HG02973 (cell line): ENCODE measurements around the gene LRRC25.

Experiments used
- ATAC-seq: cut with Tn5 transposase; IDR thresholded peaks from one replicate; pipeline ENCODE4 v1.9.1; 2021; ENCODE audit warnings: moderate library complexity; ENCODE audit not compliant: unreplicated experiment

Gene LRRC25

DNA sequence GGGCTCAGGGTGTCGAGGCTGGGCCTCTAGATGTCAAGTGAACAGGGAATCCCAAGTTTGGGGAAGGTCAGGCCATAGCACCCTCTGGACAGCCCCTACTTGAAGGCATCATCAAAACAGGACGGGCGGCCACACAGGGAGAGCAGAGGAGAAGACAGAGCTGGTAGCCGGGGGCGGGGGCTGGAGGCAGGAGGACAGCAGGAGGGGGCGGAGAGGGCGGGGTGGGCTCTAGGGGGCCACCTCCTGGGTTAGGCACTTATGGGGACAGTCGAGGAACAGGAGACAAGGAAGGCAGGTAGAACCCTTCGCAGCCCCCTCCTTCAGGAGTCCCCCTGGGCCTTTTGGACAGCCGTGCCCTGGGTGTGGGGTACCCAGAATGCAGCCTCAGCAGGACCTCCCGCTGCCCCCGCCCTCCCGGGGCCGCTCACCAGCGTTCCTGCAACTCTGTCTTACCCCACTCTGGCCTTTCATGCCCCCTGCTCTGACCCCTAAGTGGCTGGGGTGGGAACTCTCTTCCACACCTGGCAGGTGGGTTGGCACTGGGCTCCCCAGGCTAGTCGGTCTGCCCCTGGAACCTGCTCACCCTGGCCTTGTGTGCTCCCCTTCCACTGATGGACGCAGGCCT, 27.6 kb upstream of the LRRC25 start:
- no peak for ATAC-seq

DNA sequence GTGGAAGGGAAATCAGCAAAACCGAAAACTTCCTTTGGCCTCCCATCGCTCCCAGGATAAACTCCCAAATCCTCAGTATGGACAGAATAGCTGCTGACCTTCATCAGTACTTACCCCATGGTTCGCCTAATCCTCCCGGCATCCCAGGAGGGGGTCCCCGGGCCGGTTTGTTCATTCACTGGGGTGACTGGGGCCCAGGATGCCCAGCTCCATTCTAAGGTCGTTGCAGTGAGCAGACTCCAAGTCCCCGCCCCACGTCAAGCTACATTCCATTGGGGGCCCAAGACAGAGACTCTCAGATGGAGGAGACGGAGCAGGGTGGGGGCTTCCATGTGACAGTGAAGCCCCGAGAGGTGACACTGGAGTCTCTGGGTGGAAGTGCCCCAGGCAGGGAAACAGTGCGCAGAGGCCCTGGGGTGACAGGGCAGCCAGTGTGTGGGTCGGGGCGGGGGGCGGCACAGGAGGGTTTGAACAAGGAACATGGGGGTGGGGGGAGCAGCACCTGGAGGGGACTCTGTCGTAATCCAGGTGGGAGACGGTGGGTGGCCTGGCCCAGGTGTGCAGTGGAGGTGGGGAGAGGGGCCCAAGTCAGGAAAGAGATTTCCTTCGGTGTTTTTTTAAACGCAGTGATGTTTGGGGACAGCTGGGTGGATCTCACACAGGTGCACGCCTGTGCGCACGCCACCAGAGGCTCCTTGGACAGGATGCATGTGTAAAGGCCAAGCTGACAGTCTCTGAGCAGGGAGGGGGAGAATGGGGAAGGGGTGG, 26.9 kb upstream of the LRRC25 start:
- no peak for ATAC-seq

DNA sequence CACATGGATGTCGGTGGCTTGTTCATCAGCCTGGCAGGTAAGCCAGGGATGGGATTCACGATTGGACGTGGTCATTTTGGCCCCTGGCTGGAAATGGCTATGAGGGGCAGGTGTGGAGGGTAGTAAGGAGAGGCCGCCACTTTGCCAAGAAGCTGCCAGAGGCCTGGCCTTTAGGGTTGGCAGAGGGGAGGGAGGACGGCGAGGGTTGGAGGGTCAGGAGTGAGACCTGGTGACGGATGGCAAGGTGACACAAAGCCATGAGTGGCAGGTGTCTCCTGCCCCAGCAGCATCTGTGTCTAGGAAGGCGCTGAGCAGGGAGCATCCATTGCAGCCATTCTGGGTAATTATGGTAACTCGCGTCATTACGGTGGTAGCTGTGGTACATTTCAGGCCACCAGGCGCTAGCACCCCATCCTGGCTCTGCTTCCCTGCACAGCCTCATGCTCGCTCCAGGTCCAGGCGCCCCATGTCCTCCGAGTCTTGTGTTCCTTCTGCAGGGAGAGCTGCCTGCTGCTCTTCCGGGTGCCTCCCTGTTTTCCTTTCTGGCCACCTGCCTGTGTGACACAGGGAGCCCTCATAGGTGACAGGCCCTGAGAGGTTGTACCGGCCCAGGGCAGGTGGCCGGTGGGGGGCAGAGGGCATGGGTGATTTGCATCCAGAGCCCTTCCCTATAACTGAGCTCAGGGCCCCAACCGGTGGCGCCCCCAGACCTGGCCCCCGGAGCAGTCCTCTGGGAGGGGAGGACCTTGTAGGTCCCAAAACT, 26.0 kb upstream of the LRRC25 start:
- no peak for ATAC-seq

DNA sequence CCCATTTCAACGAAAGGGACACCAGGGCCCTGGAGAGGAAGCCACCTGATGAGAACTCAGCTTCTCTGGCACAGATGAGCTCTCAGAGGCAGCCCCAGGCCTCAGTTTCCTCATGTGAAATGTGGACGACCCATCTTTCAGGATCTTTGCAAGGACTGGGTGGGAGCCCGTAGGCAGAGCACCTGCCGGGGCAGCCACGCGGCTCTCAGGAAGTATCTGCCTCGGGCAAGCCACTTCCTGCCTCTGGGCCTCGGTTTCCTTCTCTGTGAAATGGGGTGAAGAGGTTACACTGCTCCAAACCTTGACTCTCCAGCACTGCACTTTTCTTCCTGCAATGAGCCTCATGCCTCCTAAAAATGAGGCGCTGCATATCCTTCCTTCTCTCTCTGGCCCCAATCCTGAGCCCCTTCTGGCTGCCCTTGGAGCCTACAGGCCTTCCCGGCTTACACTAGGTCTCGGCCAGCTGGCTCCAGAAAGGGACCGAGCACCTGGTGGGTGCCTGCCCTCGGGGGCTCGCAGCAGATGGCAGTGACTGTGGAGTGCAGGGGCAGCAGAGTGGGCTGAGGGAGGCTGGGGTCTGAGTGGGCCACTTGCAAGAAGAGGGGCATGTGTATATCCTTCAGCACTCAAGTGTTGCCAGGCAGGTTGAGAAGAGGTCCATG, 25.2 kb upstream of the LRRC25 start:
- ATAC-seq: no peak

DNA sequence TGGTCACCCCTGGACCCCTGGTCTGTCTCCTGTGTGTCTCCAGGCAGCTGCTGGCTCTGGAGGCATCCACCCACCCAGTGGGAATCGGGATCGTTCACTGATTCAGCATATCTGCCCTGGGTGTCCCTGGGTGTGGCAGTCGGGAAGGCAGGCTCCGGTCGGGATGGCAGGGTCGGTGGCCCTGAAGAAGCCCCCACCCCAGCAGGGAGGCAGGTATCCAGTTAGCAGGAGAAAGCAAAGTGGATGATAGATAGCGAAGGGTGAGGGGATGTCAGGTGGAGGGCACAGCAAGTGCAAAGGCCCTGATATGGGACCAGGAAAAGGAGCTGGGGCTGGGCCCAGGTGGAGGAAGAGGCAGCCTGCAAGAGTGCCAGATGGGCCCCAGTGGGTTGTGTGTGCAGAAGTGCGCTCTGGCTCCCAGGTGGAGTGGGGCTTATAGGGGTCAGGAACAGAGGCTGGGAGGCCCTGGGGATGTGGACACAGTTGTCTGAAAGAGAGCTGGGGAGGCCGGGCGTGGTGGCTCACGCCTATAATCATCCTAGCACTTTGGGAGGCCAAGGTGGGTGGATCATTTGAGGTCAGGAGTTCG, 24.0 kb upstream of the LRRC25 start:
- ATAC-seq: no peak

DNA sequence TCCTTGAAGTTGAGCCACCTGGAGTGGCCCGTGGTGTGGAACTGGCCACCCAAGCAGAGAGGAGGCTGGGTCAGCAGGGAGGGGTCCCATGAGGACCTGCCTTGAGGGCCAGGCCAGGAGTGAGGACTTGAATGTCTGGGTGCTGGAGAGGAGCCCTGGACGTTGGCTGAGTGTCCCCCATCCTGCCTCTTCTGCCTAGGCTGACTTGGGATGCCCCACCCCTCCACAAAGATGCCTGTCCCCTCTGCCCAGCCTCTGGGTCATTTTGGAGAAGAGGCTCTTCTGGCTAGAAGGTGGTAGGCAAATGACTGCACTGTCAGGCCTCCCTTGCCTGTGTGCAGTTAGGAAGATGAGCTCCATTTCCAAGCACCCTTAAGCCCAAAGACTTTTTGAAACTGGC, 23.5 kb upstream of the LRRC25 start:
- ATAC-seq: no peak

DNA sequence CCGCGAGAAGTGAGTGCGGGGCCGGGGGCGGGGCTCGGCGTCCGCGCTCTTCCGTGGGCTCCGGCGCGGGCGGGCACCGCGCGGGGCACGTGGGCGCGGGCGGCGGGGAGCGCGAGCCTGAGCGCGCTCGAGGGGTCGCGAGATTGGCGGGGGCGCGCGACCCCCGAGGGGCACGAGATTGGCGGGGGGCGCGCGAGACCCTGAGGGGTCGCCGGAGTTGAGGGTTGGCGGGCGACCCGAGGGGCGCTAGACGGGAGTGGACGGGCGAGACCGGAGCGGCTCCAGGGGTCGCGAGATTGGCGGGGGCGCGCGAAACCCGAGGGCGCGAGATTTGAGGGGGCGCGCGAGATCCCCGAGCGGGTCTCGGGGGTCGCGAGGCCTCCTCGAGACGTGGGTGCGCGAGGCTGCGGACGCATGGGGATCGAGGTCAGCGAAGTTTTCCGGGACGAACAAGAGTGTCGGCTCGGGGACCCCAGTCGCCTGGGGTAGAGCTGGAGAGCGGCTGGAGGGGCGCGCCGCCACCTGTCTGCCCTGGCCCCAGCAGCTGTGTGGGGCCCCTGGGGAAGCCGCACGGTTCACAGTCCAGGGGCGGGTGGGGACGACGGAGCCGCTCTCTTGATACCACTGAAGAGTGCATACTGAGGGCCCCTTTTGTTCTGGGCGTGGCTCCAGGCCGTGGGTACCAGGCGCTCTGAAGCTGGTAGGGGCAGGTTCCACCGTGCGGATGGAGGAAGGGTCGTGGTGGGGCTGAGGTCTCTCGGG, 22.5 kb upstream of the LRRC25 start:
- ATAC-seq: no peak

DNA sequence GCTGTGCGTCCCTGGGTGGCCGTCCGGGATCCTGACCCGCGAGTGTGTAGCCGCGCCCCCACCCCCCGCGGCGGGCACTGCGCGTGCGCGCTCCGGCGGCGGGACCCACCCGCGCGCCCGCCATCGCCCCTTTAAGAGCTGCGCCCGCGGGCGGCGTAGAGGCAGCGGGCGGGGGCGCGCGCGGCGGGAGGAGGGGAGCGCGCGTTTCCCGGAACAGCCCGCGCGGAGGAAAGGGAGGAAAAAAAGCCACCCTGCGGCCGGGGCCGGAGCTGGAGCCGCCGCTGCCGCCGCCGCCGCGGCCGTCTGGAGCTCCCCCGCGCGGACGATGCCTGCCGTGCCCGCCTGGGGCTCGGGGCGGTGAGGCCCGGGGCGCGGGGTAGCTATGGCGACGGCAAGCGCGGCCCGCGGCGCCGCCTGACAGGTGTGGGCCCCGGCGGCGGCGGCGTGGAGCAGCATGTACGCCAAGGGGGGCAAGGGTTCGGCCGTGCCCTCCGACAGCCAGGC, 21.8 kb upstream of the LRRC25 start, which contains the start of gene SSBP4:
Gene SSBP4 (plus strand): TSS at position 204 of the 504 bp plus-strand sequence. CDS start 251 bp downstream, at position 455.
- peak; percentile 32 for ATAC-seq

DNA sequence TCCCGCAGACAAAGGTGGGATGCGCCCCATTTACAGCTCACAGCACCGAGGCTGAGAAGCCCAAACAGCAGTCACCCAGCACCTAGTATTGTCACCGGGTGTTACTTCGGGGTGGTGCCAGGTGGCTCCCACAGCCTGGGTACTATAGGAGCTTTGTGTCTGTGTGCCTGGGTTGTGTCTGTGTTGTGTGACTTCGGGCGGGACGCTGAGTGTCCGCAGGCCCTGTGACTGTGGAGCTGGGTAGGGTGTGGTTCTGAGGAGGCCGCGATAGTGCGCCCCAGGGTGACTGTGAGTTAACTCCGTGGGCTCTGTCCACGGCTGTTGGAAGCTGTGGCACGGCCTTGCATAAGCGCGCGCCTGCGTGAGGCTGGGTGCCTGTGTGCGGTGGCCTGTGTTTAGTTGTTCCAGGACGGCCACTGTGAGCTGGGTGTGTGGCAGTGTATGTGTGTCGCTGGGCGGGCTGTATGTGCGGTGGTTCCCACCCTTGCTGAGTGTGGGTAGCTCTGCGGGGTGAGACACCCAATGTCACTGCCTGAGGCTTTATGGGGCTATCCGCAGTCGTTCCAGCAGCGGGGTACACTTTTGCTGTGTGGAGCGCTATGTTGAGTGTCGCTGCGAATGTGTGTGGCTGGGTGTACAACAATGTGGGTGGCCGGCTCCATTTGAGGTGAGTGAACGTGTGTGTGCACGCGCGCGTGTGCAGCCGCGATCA, 21.2 kb upstream of the LRRC25 start:
- no peak for ATAC-seq

DNA sequence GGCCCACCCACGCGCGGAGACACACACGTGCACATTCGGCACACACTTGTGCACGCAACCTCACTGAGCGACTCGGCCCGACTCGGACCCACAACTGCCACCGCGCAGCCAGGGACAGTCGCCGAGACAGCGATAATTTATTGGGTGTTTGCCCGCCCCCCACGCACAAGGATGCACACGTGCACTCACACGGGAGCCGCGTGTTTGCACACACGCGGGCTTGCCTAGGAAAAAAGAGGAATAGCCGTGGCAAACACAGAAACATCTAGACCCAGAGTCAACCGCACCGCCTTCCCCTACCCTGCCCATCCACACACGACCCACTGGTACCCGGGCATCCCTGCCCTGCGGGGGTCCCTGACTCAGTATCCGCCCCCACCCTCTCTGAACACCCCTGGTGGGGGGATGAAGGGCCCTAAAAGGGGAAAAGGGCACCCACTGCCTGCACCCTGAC, 20.6 kb upstream of the LRRC25 start:
- no peak for ATAC-seq

DNA sequence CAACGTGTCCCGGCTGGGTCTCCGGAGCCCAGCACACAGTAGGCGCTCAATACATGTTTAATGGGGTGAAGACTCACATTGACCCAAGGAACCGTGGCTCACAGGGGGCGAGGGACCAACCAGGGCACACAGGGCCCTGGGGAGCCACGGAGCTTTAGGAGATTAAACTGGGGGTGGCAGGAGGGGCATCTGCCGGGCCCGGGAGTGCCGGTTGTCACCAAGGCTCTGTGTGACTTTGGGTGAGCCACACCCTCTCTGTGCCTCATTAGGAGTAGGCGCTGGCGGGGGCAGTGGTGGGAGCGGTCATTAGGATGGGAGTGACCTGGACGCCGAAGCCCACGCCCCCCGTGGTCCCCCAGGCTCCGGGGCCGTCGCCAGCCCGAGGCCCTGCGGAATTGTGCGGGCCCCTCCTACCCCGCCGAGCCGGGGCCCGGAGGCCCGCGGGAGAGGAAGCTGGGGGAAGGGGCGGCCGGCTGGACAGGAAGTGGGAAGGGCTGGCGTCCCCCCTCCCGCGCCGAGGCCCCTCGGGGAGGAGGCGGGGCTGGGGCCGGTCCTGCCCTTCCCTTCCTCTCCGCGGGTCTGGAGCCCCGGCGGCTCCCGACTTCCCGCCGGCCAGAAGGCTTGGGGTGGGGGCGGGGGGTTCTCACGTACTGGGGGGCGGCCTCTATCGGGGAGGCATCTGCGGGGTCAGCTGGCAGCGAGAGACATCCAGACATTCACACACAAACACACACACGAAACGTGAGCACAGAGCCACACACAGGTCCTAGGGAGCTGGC, 20.0 kb upstream of the LRRC25 start:
- ATAC-seq: no peak

DNA sequence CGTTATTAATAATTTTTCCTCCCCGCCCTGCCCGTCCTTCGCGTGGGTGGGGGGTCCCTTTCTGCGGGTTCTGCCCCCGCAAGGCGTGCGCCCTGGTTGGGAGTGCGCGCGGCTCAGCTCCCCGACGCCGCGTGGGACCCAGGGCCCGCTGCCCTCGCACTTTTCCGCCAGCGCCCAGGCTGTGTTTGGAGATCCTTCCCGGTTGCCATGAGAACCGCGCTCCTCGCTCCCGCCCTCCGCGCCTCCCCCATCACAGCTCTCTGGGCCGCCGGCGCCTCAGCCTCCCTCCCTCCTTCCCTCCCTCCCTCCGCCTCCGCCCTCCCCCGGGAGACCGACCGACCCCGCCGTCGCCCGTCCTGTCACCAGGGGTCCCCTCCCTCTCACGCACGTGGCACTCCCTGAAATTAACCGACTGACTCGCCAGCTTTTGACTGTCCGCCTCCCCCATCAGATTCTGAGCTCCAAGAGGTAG, 19.4 kb upstream of the LRRC25 start:
- ATAC-seq: no peak

DNA sequence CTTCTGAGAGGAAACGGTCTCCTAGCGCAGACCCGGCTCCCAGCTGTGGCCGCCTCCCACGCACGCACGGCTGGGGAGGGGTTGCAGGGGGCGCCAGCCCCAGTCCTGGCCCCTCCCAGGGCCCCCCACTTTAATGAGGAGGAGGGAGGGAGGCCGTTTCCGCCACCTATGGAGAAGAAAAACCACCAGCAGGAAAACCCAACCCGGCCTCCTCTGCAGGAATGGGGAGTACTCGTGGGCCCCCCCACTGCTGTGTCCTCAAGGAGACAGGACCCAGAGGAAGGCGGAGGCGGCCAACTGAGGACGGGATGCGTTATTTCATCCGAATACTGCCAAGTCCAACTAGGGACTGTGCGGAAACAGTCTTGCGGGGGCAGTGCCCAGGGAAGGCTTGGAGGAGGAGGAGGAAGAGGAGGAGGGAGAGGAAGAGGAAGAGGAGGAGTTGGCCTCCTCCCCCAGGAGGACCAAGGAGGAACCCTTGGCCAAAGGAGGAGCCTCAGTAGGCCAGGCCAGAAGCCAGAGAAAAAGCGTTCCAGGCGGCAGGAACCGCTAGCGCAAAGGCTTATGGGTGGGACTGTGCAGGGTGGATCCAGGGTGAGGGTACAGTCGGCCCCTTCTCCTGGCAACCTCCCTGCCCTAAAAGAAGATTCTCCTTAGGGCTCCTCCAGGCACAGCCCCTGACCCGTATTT, 17.9 kb upstream of the LRRC25 start:
- ATAC-seq: no peak

DNA sequence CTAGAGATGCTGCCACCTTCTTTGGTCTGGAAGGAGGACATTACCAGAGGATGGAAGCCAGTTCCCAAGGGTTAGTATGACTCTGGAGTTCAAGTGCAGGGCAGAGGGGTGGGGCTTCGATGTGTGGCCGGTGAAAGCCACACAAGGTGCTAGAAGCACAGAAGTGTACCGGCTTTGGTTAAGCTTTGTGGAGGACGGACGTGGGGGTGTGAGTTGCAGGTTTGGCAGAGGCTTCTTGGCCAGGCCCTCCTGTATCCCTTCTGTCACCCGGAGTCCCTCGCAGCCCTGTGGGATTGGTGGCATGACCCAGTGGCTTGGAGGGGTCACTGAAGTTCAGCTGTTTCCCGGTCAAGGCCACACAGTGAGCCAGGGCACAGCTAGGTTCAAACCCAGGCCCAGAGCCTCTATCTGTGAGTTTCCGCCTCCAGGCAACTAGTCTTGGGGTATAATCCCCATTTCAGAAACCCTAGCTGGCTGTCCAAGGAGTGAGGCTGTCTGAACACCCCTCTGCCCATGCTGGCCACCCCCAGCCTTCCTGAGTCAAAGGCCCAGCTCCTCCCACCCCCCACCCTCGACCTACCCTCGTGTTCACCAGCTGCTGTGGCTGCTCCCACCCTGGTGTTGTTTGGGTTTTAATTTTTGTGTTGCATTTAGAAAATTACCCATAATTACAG, 17.2 kb upstream of the LRRC25 start:
- ATAC-seq: no peak

DNA sequence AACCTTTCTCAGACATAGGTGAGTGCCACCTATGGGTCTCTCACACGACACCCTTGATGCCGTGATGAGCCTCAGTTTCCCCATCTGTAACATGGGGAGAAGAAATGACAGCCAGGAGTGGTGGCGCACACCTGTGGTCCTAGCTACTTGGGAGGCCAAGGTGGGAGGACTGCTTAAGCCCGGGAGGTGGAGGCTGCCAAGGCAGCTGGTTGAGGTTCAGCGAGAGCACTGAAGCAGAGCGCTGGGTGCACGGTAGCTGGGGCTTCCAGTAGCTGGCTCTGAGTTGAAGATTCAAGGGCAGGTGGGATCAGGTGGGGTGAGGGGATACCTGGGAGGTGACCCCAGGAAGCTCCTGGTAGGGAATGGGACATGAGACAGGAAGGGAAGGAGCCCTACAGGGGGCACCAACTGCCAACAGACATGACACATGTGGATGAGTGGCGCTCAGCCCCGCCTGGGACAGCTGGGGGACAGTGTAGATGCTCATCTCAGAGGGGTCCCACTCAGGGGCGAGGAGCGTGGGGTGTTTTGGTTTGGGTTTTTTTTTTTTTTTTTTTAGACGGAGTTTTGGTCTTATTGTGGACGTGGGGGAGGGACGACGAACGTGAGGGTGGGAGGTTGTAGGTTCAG, 15.3 kb upstream of the LRRC25 start:
- no peak for ATAC-seq

DNA sequence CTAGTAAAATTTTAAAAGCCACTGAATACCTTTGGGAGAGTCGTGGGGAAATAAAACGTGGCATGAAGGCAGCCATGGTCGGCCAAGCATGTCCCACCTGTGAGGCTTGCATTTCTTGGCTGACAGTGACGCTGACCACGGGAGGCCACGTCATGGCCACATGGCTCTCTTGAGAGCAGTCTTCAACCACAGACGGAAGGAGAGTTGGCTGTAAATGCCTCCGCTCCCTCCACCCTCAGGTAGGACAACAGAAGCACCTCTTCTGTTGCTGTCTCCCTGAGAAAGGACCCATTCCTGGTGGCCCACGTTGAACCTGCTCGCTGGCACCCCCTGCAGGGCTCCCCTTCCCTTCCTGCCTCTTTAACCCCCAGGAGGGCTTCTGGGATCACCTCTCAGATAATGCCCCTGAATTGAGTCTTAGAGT, 10.6 kb upstream of the LRRC25 start:
- ATAC-seq: peak; percentile 69

DNA sequence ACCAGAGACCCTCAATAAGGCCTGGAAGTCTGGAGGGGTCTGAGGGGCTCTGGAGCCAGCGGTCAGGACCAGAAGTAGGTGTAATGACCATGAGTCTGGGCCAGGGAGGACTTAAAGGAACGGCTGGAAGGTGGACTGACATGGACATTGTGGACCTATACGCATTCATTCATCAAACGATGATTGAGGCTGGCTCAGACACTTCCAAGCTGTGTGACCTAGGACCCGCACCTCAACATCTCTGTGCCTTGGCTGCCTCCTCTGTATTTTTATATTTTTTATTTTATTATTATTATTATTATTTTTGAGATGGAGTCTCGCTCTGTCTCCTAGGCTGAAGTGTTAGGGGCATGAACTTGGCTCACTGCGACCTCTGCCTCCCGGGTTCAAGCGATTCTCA, 9.3 kb upstream of the LRRC25 start:
- ATAC-seq: no peak
